HepG2 (cell line): ENCODE results near the gene PPFIA3. TPM values are rescaled to one million over a fixed set of nuclear protein-coding genes. Genes with fewer than 3 reads are reported as not detected.
A peak's percentile ranks its signal among the peaks of the same experiment; 100 is the strongest.

Source experiments
- CENPT ChIP-seq: sonication (generic); formaldehyde crosslinking; IDR thresholded peaks from 2 replicates; pipeline ENCODE4 v1.8.0; 2022; ENCODE audit warnings: low read depth, mild to moderate bottlenecking, moderate library complexity, missing genetic modification reagents
- CENPX ChIP-seq: sonication (generic); formaldehyde crosslinking; IDR thresholded peaks from 2 replicates; pipeline ENCODE4 v1.9.0; 2021; ENCODE audit warnings: mild to moderate bottlenecking, missing genetic modification reagents, moderate library complexity
- GABPB1 ChIP-seq: IDR thresholded peaks from 2 replicates; pipeline ENCODE4 v1.6.1; 2016; ENCODE audit warnings: mild to moderate bottlenecking, missing genetic modification reagents, moderate library complexity, missing compliant biosample characterization
- GZF1 ChIP-seq: sonication (generic); formaldehyde crosslinking; IDR thresholded peaks from 2 replicates; pipeline ENCODE4 v1.5.1; 2020; ENCODE audit warnings: mild to moderate bottlenecking, missing genetic modification reagents
- HDAC1 ChIP-seq: sonication (generic); formaldehyde crosslinking; IDR thresholded peaks from 2 replicates; pipeline ENCODE4 v1.5.1; 2020; ENCODE audit warnings: mild to moderate bottlenecking, missing genetic modification reagents
- IKZF4 ChIP-seq: sonication (generic); formaldehyde crosslinking; IDR thresholded peaks from 2 replicates; pipeline ENCODE4 v1.5.1; 2020; ENCODE audit warnings: borderline replicate concordance, mild to moderate bottlenecking, low read depth, missing genetic modification reagents; ENCODE audit errors: not compliant biosample characterization
- KLF6 ChIP-seq: IDR thresholded peaks from 2 replicates; pipeline ENCODE4 v1.8.0; 2016; ENCODE audit warnings: missing biosample characterization, missing genetic modification reagents
- MAZ ChIP-seq, 2 experiments: sonication (generic) in 1 of 2; formaldehyde crosslinking in 1 of 2; IDR thresholded peaks; 2 replicates each; pipeline versions ENCODE4 v1.5.0 to v1.6.1; 2012 to 2020; ENCODE audit warnings: low read depth in 2 of 2, mild to moderate bottlenecking in 2 of 2, borderline replicate concordance in 1 of 2, improper control_type of control experiment in 1 of 2, low read length in 1 of 2, missing genetic modification reagents in 1 of 2, moderate library complexity in 1 of 2
- MYC ChIP-seq: sonication (generic); formaldehyde crosslinking; IDR thresholded peaks from 2 replicates; pipeline ENCODE4 v1.9.0; 2021; ENCODE audit warnings: missing genetic modification reagents, borderline replicate concordance
- TAF1 ChIP-seq: sonication (generic); formaldehyde crosslinking; IDR thresholded peaks from 2 replicates; pipeline ENCODE4 v1.4.0; 2020; ENCODE audit warnings: missing genetic modification reagents
- TFE3 ChIP-seq: IDR thresholded peaks from 2 replicates; pipeline ENCODE4 v1.6.1; 2016
- ZBTB46 ChIP-seq: sonication (generic); formaldehyde crosslinking; IDR thresholded peaks from 2 replicates; pipeline ENCODE4 v1.4.0; 2020; ENCODE audit warnings: mild to moderate bottlenecking, missing genetic modification reagents, borderline replicate concordance
- ZBTB49 ChIP-seq: sonication (generic); formaldehyde crosslinking; IDR thresholded peaks from 2 replicates; pipeline ENCODE4 v1.4.0; 2020; ENCODE audit warnings: missing genetic modification reagents, borderline replicate concordance
- ZFY ChIP-seq: sonication (generic); formaldehyde crosslinking; IDR thresholded peaks from 2 replicates; pipeline ENCODE4 v1.4.0; 2020; ENCODE audit warnings: missing genetic modification reagents
- ZNF326 ChIP-seq: sonication (generic); formaldehyde crosslinking; IDR thresholded peaks from 2 replicates; pipeline ENCODE4 v1.4.0; 2020; ENCODE audit warnings: missing genetic modification reagents, borderline replicate concordance
- ZNF607 ChIP-seq: sonication (generic); formaldehyde crosslinking; IDR thresholded peaks from 2 replicates; pipeline ENCODE4 v1.5.1; 2020; ENCODE audit warnings: missing genetic modification reagents, mild to moderate bottlenecking, borderline replicate concordance
- ZNF616 ChIP-seq: sonication (generic); formaldehyde crosslinking; IDR thresholded peaks from 2 replicates; pipeline ENCODE4 v1.5.0; 2020; ENCODE audit warnings: low read depth, mild to moderate bottlenecking, missing genetic modification reagents
- ZNF710 ChIP-seq: sonication (generic); formaldehyde crosslinking; IDR thresholded peaks from 2 replicates; pipeline ENCODE4 v1.5.0; 2020; ENCODE audit warnings: mild to moderate bottlenecking, missing genetic modification reagents, borderline replicate concordance
- ZNF772 ChIP-seq: sonication (generic); formaldehyde crosslinking; IDR thresholded peaks from 2 replicates; pipeline ENCODE4 v1.5.0; 2020; ENCODE audit warnings: mild to moderate bottlenecking, missing genetic modification reagents
- polyA plus RNA-seq, 8 experiments: library from polyadenylated mRNA; depleted of rRNA in 3 of 8; stranded (reverse) in 7 of 8; unstranded in 1 of 8; fragments of >200 nt; fragmentation: Illumina TruSeq in 4 of 8; extraction: Trizol in 4 of 8; gene quantifications; 2 replicates each; pipeline versions ENCODE4 v1.2.1 to v1.2.3, GENCODE V29; 2011 to 2016; ENCODE audit warnings: low read depth in 4 of 8, missing spikeins in 1 of 8, mixed read lengths in 1 of 8; ENCODE audit not compliant: insufficient read depth in 1 of 8
- total RNA-seq, 5 experiments: library from RNA; depleted of rRNA; stranded (reverse); fragments of >200 nt; fragmentation: Illumina TruSeq; extraction: Trizol; gene quantifications; 2 replicates each; pipeline ENCODE4 v1.2.3, GENCODE V29; 2016; ENCODE audit warnings: low read depth in 1 of 5

Gene PPFIA3
- total and polyA plus RNA-seq, 2 of the 13 experiments (the other 11 are each of a cell fraction or from before 2014, with no cell fraction given), result 6.7 to 8.6 TPM

- no peak for TF ChIP-seq ZBTB46 (CRISPR knock-in tag)
- TF ChIP-seq CENPX, result no peak
- TF ChIP-seq MAZ (IDR thresholded peaks at IDR 0.05; ENCODE audit: borderline replicate concordance, low read depth, low read length), result no peak; the same call in 1 of the 2 replicates
- peak; percentile 96 for TF ChIP-seq MAZ (CRISPR knock-in tag; IDR thresholded peaks at IDR 0.05; ENCODE audit: low read depth)
- TF ChIP-seq TAF1, result peak; percentile 77; the same call in 1 of the 2 replicates
- peak; percentile 99 for TF ChIP-seq ZNF616 (CRISPR knock-in tag)
- TF ChIP-seq TFE3 (CRISPR knock-in tag), result peak; percentile 95
- TF ChIP-seq ZBTB49 (CRISPR knock-in tag), result peak; percentile 96
- TF ChIP-seq ZFY, result peak; percentile 94
- TF ChIP-seq CENPT (CRISPR knock-in tag), result peak; percentile 99
- TF ChIP-seq KLF6 (CRISPR knock-in tag), result peak; percentile 99
- peak; percentile 100 for TF ChIP-seq ZNF607
- TF ChIP-seq HDAC1 (CRISPR knock-in tag), result peak; percentile 86
- peak; percentile 100 for TF ChIP-seq IKZF4
- TF ChIP-seq GABPB1 (CRISPR knock-in tag), result peak; percentile 81
- peak; percentile 65; the same call in 1 of the 2 replicates for TF ChIP-seq ZNF710 (CRISPR knock-in tag)
- peak; percentile 97 for TF ChIP-seq MYC
- 0 out of 2 replicates have a peak, but pooled peaks have one; percentile 58 for TF ChIP-seq ZNF326 (CRISPR knock-in tag)
- TF ChIP-seq ZNF772 (CRISPR knock-in tag), result peak; percentile 97; the same call in 1 of the 2 replicates
- TF ChIP-seq GZF1 (CRISPR knock-in tag), result peak; percentile 89; the same call in 1 of the 2 replicates
These were observed 8.6 kb downstream of the PPFIA3 start (continued) for GRCh38 chr19:49127674-49128544.
